SIG-M5 treated with dmso at 0.1 percent for 504 hours (cell line): ENCODE data around the gene IGIP.
A peak's percentile ranks its signal among the peaks of the same experiment; 100 is the strongest.

ENCODE experiments used
- DNase-seq: peaks from one replicate; lab custom pipeline; 2025; ENCODE audit not compliant: unreplicated experiment; lab: John Stamatoyannopoulos, UW

IGIP gene

DNA sequence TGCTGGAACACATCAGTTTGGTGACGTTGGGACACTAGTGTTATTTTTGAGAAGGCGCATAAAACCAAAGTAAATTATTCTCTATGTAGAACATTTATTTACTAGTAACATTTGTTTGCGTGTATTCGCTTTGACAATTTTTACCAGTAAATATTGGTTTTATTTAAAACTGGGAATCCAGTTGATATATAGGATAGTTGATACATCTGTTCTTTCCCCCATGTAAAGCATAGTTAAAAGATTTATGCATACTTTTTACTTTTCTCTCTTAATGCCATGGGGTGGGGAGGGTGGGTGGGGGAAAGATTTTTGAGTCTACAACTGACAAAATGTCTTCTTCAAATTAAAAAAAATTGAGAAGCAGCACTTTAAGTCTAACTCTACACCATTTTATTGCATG, at the start of gene IGIP:
IGIP (plus strand) TSS at position 301 of the 400 bp plus-strand sequence. CDS start 2,540 bp downstream, outside the sequence.
- DNase-seq: no peak

DNA sequence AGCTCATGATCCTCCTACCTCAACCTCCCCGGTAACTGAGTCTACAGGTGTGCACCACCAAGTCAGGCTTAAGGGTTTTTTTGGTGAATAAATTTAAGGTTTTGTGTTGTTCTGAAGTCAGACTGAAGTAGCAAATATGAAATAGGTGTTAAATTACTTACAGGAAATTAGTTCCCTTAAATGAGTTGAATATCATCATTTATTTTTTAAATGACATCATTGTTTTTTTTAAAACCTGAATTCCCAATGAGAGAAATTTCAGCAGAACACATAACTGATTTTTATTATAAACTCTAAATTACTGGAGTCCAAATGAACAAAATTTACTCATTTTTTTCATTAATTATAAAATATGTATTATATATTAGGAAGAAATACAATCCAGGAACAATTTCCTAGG, 49.6 kb upstream of the IGIP start:
- no peak for DNase-seq

DNA sequence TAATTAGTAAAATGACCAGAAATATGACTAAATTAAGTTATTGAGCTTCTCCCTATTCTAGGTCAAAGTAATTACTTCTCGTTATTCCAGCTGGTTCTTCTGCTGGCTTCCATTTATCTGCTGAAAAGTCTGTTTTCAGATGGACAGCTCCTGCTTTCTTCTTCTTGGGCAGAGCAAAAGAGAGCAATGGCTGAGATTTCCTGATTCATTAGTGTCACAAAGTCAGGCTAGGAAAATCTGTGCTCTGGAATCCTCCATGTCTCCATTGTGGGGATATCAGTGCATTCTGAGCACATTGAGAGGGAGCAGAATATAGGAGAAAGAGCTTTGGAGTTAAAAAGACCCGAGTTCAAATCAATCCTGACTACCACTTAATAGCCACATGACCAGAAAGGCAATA, 48.9 kb upstream of the IGIP start:
- no peak for DNase-seq

DNA sequence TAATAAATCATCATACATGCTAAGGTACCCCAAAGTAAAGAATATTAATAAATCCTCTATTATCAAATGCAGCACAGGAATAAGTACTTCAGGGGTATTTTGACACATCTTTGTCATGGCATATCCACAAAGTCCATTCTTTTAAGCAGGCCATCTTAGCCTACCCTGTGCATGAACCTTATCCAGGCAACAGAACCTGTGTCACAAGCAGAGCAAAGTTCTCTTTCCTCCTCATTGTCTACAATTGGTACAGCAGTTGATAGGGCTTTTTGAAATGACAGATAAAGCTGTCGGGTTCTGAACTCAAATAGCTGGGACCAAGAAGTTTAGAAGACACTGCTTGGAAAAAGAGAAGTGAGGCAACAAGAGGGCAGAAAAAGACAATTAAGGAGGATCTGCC, 42.6 kb upstream of the IGIP start:
- no peak for DNase-seq

DNA sequence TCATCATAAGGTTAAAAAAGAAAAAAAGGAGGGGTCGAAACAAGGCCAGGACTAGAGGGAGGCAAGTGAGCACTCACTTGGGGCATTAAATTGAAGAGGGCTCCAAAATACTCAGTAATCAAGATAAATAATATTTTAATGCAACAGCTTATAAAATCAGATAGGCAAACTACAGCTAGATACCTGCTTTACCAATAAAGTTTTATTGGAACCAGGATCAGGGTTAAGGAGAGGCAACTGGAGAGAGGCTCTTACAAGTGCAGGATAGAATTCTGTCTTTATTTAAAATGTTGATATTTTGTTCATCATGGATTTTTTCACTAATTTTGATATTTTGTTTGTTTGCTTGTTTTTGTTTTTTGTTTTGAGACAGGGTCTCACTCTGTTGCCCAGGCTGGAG, 42.1 kb upstream of the IGIP start:
- no peak for DNase-seq

DNA sequence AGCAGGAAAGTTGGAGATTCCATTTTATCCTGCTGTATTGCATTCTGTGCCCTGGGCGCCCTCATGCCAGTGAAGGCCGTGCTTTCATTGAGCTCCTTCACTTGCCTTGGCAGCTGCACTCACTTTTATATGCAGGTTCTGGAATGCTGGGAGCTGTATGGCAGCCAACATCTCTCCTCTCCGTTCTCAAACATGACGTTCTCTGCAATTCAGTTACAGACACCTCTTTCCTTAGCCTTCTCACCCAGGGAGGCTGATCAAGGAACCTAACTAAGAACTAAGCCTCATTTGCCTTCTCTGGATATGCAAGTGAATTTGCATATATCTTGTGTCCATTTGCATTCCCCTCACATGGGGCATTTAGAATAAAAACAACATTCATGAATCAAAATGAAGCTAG, 41.2 kb upstream of the IGIP start:
- DNase-seq: no peak

DNA sequence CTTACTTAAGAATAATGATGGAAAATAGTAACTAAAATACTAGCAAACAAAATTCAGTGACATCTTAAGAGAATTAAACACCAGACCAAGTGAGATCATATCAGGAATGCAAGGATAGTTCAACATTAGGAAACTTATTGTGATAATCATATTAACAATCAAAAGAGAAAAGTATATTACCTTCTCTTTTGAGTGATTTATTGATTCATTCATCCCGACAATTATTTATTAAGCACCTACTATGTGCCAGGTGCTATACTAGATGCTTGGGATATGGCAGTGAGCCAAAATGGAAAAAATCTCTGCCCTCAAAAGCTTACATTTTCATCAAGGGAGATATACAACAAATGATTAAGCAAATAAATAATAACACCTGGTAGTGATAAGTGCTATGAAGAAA, 35.5 kb upstream of the IGIP start:
- no peak for DNase-seq

DNA sequence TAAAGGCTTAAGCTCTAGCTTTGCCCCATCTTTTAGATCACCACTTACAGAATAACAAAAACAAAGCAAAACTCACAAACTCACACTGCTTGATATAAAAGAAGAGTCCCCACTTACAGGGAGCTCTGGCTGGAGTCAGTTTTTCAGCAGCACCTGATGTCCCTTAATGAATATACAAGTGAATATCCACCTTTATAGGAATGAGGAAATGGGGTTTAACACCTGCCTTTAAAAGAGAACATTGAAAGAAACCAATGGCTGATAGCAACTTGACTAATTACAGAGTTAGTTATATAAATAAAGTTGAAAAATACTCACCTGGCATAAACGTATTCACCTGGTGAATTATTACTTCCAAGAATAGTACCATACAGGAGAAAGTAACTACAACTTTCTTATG, 32.6 kb upstream of the IGIP start:
- no peak for DNase-seq

DNA sequence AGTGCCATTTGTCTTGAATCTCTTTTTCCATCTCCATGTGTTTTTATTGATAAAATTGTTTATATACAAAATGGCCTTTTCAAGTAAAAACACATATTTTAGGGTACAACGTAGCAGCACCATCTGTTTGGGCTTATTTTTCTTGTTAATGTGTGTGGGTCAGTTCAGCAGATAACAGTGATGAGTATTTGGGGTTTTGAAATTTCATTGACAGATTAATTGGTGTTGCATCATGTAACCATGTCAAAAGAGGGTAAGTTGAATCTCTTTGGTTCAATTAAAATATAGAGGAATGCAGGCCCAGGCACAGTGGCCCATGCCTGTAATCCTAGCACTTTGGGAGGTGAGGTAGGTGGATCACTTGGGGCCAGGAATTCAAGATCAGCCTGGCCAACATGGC, 31.9 kb upstream of the IGIP start:
- DNase-seq: no peak

DNA sequence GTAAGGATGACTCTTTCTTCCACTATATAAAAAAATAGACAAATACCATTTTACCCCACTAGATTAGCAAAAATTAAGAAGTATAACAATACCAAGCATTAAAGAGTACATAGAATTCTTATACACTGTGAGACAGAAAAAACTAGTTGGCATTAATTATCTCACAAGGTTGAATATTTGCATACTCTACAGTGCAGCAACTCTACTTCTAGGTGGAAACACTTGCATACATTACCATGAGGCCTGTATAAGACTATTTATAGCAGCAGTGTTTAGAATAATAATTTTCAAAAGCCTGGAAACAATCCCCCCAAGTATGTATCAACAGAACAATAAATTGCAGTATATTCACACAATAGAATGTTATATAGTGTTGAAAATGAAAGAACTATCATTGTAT, 30.8 kb upstream of the IGIP start:
- no peak for DNase-seq

DNA sequence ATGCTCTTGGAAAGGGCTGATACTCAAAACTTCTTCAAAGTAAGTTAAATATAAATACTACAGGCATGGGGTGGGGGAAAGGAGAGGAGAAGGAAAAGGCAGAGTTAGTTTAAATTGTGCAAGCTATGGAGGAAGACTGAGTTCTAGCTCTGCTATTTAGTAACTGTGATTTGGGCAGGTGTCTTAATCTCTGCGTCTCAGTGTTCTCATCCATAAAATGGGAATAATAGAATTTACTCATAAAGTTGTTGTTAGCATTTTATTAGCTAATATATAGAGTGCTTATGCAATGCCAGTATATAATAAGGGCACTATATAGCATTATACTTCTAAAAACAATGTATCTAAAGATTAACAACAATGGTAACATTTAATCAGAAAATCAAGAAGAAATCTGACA, 24.6 kb upstream of the IGIP start:
- no peak for DNase-seq

DNA sequence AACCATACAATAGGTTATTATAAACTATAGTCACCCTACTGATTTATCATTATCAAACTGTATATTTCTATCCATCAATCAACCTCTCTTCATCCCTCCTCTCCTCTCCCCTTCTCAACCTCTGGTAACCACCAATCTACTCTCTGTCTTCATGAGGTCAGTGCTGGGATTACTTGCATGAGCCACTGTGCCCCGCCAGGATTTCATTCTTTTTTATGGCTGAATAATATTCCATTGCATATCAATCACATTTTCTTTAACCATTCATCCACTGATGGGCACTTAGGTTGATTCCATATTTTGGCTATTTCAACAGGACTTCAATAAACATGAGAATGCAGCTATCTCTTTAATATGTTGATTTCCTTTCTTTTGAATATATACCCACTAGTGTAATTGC, 22.6 kb upstream of the IGIP start:
- no peak for DNase-seq

DNA sequence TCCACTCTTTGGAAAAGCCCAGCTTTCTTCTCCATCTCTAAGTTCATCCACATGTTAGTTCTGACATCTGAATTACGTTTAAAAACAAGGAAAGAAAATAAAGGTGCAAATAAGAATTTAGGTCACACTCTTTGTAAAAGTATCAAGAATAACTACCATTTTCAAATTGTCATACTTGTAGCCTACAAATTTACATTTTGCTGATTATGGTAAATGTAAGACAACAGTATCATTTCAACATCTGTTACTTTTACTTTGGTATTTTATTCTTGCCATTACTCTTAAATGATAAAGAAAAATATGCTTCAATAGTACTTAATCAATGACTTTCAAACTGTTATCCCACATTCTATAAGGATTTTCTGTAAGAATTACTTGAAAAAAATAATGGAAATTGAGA, 21.6 kb upstream of the IGIP start:
- no peak for DNase-seq

DNA sequence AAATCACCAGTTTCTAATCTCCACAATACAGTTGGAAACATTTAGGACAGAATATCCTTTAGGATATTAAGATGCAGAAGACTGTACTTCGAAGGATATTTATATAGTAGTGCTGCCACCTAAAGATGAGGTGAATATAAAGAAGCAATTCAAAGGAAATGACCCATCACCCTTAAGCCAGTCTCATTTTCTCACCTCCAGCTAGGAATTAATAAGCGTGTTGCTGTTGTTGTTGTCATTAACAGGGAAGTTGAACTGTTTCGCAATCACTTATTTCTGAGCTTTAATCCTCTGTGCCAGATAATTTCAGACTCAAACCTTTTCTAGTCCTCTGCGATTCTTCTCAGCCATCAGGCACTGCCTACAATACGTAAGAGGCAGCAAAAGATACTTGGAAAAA, 19.6 kb upstream of the IGIP start:
- peak; percentile 25 for DNase-seq

DNA sequence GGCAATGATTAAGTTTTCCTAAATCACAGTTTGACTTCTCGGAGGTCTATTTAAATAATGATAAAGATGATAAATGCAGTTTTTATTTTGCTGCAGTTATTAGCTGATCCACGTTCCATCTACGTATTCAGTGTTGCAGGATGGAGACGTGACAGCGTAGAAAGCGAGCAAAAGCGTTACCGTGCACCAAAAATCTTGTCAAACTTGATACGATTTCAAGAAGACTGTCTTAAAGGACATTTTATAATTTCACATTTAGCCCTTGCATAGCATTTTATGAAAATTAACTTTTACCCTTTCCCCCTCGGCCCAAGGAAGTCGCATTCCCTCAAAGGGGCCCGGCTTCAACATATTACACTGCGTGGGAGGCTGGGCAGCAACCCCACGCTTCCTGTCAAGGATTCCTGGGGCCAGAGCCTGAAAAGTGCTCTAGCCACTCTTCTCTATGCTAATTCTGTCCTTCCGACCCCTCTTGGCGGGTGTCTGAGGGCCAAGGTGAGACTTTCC, 18.9 kb upstream of the IGIP start:
- DNase-seq: no peak

DNA sequence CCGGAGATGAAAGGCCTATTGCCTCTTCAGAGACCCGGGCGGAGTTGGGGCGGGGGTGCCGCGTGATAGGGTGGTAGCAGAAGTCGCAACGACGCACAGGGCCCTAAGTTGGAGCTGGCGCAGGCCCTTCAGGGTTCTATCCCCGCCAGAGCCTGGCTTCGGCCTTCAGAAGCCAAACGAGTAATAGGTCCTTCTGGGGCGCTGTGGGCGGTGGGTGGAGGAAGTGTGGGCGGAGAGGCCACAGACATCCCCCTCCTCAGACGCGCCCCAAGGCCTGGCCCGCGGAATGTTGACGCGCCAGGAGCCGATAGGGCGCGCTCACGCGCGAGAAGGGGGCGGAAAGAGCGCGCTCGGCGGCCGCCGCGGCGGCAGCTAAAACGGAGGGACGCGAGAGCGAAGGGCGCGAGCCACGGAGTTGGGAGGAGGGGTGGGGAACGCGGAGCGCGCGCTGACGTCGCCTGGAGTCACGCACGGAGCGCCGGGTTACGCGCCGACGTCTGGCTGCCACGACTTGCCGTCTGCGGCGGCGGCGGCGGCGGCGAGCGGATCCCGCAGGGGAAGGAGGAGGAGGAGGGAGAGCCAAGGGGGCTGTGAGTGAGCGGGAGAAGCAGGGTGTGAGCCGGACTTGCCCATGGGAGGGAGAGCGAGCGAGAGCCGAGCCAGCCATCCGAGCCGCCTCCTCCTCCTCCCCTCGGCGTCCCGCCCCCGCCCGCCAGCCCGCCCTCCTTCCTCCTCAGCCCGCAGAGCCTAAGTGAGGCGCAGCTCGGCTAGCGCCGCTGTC, 18.2 kb upstream of the IGIP start:
- DNase-seq: peak; percentile 85

DNA sequence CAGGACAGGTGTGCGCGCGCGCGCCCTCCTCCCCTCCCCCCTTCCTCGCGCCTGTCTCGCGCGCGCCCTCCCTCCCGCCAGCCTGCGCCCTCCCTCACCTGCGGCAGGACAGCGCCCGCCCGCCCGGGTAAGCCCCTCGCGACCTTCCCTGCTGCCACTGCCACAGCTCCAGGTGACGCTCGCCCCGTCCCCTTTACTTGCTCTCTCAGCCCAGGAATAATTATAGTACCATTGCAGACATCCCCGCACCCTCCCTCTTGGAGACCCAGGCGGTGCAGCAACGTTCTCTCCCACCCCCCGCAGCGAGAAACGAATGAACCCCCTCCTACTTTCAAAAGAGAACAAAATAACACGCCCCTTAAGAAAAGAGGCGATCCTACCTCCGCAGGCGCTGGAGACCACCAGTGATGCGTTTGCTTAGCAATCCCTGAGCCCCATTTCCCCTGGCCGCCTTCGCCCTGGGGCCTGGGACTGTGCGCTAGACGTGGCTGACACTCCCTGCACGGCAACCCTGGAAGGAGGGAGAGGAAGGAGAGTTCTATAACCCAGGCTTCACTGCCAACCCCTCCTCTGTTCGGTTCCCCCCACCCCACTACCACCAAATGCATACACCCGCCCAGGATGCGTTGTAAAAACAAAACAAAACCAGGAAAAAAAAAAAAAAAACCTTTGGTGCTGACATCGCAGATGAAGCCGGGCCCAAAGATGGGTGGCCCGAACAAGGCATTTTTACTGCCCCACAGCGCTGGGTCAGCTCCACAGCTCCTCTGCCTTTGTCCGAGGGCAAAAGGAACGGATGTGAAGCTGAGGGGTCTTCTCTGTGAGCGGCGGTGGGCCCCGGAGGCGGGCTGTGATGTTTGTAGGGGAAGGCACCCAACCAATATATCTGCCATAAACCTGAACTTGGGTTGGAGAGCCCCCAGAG, 17.4 kb upstream of the IGIP start:
- DNase-seq: peak; percentile 47

DNA sequence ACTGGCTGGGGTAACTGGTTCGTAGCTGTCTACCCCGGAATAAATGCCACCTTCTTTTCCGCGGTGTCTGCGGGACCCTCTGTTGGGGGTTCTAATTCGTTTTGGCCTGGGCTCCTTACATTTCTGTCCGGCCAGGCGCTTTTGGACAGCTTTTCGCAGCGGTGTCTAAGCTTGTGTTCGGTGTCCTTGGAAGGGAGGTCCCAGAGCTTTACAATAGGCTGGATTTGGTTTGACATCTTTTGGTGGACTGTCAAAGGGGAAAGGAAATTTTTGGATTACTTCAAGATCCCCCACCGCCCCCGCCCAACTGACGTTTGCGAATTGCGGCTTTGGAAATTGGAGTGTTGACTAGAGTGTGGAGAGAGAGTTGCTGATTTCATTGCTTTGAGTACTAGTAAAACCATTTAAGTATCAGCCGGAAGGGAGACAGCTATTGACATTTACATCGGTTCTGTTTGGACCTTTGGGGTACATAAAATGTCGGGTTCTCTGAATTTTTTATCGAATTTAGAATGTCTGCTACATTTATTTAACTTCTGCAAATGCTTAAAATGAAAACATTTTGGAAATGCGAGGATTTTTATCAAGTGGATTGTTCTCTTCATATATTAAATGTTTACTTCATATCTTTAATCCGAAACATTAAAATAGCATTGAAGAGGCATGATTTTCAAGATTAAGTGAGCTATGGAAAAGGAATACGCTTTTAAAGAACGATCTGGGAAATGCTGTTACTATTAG, 16.5 kb upstream of the IGIP start:
- DNase-seq: no peak

DNA sequence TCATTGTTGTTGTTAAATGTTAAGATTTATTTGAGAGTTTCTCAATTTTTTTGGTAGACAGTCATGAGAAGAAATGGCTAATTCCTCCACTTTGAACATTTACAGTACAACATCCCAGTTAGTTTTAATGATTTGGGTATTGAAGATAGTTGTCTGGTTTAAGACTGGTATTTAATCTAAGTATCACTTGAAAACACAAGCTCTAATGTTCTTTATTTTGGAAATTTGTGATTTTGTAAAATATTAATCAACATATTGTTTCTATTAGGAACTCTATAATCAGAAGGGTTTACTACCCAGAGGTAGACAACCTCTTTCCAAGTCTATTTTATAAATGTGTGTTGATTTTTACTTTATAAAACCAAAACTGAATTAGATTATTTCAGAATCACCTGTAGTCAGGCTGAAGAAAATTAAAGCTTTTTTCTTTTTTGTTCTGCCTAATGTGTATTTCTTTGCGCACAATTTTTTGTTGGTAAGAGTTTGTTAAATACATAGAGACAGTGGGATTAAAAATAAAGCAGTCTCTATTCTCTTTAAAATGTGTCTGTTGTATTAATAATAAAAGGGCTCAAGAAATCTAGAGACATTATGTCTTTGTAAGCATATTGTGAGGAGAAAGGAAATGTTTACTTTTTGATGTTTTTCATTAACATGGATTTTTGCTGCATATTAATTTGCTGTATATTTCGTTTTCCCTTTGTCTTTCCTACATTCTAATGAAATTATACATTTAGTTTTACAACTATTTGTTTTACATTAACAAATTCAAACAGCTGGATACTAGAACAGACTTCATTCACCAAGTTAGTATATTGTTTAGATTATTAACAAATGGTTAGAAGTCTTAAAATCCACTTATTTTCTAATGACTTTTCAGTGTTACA, 15.7 kb upstream of the IGIP start:
- DNase-seq: no peak

DNA sequence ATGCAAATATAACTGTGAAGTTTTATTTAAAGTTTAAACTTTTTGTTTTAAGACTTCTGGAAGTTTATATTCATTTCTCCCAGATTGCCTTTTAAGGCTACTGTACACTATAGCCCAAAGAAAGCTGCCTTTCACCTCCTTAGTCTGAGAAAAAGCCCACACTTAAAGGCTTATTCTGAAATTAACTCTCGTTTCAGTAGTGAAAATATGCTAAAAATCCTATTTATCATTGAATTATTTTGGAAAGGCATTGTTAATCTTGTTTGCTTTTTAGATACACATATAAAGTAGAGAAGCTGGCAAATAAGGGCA, 15.1 kb upstream of the IGIP start:
- DNase-seq: no peak
